Measurements from ENCODE around the gene ZNRF2.
A peak's percentile ranks its signal among the peaks of the same experiment; 100 is the strongest.
"Not testable (repeated sequence)": the region's sequence is repeated elsewhere in the genome, so short reads cannot be mapped to it uniquely, and the experiment has no call there.

Gene ZNRF2

DNA sequence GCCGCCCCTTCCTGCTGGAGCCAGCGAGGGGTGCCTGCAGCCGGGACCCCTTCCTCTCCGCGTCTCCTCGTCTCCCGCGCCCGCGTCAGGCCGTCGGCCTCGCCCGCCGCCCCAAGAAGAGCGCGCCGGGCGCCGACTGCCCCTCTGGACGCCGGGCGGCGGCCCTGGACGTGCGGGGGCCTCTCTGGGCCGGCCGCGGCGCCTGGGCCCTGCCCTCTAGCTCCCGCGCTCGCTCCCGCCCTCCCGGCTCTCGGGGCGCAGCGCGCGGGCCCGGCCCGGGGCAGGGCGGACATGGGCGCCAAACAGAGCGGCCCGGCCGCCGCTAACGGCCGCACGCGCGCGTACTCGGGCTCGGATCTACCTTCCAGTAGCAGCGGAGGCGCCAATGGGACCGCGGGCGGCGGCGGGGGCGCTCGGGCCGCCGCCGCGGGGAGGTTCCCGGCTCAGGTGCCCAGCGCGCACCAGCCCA, 704 bp downstream of the ZNRF2 start:
- TF ChIP-seq POLR2A (IDR thresholded peaks at IDR 0.05; ENCODE audit: extremely low read depth, insufficient read length) (no peak), MYC (IDR thresholded peaks at IDR 0.05; ENCODE audit: low read depth, low read length) (no peak)
- TF ChIP-seq, protein P1, sequence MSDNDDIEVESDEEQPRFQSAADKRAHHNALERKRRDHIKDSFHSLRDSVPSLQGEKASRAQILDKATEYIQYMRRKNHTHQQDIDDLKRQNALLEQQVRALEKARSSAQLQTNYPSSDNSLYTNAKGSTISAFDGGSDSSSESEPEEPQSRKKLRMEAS (IDR thresholded peaks at IDR 0.05; ENCODE audit: low read depth, low read length): no peak
- TF ChIP-seq, protein P2, sequence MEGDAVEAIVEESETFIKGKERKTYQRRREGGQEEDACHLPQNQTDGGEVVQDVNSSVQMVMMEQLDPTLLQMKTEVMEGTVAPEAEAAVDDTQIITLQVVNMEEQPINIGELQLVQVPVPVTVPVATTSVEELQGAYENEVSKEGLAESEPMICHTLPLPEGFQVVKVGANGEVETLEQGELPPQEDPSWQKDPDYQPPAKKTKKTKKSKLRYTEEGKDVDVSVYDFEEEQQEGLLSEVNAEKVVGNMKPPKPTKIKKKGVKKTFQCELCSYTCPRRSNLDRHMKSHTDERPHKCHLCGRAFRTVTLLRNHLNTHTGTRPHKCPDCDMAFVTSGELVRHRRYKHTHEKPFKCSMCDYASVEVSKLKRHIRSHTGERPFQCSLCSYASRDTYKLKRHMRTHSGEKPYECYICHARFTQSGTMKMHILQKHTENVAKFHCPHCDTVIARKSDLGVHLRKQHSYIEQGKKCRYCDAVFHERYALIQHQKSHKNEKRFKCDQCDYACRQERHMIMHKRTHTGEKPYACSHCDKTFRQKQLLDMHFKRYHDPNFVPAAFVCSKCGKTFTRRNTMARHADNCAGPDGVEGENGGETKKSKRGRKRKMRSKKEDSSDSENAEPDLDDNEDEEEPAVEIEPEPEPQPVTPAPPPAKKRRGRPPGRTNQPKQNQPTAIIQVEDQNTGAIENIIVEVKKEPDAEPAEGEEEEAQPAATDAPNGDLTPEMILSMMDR (IDR thresholded peaks at IDR 0.05; ENCODE audit: low read depth, low read length): no peak
- peak overlapping the region; percentile 72 for H3K4me3 ChIP-seq (ENCODE audit: low read depth, low read length)
- no peak for DNase-seq (ENCODE audit: low read depth)

DNA sequence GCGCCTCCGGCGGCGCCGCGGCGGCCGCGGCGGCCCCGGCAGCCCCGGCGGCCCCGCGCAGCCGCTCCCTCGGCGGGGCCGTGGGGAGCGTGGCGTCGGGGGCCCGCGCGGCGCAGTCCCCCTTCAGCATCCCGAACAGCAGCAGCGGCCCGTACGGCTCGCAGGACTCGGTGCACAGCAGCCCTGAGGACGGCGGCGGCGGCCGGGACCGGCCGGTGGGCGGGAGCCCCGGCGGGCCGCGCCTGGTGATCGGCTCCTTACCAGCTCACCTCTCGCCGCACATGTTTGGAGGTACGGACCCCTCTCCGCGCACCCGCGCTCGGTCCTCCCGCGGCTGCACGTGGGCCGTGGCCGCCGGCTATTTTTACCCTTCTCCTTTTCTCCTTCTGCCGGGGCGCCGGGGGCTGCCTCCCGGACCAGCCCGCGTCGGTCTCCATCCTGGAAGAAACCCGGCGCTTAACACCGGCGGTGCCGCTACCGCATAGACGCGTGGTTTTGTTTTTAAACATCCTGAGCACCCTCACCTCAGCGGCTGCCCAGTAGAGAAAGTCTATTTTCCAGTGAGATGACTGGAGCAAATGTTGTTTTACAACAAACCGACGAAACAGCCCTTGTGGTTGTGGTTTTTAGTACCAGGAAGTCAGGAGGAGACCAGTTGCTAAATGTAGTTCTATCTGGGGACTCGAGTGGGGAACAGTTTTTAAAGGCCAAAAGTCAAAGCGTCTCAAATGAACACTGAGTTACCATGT, 1.3 kb downstream of the ZNRF2 start:
- DNase-seq (ENCODE audit: low read depth): peak; percentile 97
- TF ChIP-seq MYC (IDR thresholded peaks at IDR 0.05; ENCODE audit: low read depth, low read length) (peak; percentile 82), POLR2A (IDR thresholded peaks at IDR 0.05; ENCODE audit: extremely low read depth, insufficient read length) (peak; percentile 68)
- TF ChIP-seq, protein P2 (IDR thresholded peaks at IDR 0.05; ENCODE audit: low read depth, low read length): no peak
- TF ChIP-seq, protein P1 (IDR thresholded peaks at IDR 0.05; ENCODE audit: low read depth, low read length): peak; percentile 65
- peak overlapping the region; percentile 72 for H3K4me3 ChIP-seq (ENCODE audit: low read depth, low read length)

DNA sequence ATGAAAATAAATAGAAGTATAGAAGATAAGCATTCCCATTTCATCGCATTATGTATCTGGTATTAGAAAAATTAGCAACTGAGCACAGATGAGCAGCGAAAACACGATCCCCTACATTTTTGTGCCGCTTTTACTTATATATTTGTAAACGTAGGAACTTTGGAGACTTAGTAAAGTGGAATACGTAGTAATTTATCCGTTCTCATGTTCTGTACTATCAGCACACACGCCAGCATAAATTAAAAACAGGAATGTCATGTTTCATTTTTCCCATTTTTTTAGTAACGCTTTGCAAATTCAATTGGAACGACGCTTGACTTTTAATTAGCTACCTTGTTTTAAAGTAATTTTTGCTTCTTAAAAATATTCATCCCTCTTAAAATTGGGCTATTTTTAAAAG, 2.4 kb downstream of the ZNRF2 start:
- no peak for DNase-seq (ENCODE audit: low read depth)
- peak overlapping the region; percentile 72 for H3K4me3 ChIP-seq (ENCODE audit: low read depth, low read length)
- TF ChIP-seq MYC (IDR thresholded peaks at IDR 0.05; ENCODE audit: low read depth, low read length) (no peak), POLR2A (IDR thresholded peaks at IDR 0.05; ENCODE audit: extremely low read depth, insufficient read length) (no peak)
- TF ChIP-seq, protein P1 (IDR thresholded peaks at IDR 0.05; ENCODE audit: low read depth, low read length): no peak
- TF ChIP-seq, protein P2 (IDR thresholded peaks at IDR 0.05; ENCODE audit: low read depth, low read length): no peak

DNA sequence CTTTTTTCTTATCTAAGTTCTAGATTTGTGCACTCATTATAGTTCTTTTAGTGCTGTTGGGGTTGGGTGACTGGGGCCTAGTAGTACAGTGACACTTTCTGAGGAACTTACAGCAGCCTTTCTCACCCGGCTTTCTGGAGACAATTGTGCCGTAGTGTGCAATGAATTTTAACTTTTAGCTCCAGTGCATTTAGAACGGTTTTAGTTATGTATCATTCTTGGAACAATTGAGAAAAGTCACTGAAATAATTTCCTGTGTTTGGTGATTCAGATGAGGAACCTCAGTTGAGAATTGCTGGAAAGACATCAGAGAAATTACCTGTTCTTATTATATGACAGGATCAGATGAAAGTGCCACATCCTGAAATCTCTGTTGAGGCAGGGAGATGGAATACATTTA, 3.2 kb downstream of the ZNRF2 start:
- DNase-seq (ENCODE audit: low read depth): peak; percentile 28
- H3K4me3 ChIP-seq (ENCODE audit: low read depth, low read length): peak overlapping the region; percentile 48

DNA sequence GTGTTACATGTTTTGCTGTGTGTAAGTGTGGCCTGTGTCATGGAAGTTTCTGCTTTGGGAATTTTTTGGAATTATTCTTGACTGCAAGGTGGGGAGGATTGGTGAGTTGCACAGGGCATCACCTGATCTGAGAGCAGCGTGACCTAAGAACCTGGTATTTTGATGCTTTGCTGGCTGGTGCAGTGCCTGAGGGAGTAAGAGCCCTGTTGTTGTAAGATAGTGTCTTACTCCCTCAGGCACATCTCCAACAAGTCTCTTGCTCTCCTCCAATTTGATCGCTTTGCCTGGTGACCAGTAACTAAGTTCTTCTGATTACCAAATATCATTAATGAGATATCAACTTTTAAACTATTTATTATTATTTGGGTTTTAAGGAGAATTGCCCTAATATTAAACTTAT, 5.2 kb downstream of the ZNRF2 start:
- not testable (repeated sequence) for DNase-seq (ENCODE audit: low read depth); H3K4me3 ChIP-seq (ENCODE audit: low read depth, low read length)

DNA sequence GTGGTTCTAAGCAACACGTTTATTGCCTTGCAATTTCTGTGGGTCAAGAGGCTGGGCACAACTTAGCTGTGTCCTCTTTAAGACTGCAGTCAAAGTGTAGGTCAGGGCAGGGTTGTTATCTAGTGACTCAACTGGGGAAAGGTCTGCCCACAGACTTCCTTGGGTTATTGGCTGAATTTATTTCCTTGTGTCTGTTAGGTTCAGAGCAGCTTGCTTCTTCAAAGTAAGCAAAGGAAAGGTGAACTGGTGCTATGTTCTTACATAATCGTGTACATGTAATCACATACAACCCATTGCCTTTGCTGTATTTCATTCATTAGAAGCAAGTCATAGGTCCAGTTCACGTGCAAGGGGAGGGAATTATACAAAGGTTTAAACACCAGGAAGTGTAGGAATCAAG, 5.9 kb downstream of the ZNRF2 start:
- DNase-seq (ENCODE audit: low read depth): peak; percentile 82

DNA sequence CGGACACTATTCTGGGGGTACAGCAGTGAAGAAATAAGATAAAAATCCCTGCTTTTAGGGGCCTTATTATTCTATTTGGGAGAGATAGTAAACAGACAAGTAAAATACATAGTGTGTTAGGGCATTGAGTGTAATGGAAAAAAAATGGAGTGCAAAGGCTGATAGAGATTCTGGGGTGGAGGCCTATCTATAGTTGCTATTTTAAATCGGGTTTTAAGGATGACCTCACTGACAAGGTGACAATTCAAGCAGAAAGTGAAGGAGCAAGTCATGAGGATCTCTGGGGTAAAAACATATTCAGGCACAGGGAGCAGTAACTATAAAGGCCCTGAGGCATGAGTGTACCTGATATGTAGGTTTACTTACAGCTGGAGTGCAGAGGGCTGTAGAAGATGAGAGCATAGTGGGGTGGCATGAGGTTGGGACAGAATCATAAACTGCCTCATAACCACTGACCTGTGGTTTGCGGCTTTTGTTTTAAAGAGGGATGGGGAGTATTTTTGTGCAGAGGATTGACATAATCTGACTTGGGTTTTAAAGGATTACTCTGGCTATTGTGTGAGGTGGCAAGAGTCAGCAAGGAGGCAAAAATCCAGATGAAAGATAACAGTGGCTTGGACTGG, 8.1 kb downstream of the ZNRF2 start:
- peak; percentile 72 for DNase-seq (ENCODE audit: low read depth)

More for the DNA sequence above, 5.9 kb downstream of the ZNRF2 start:
- peak overlapping the region; percentile 26 for H3K4me3 ChIP-seq (ENCODE audit: low read depth, low read length)

DNA sequence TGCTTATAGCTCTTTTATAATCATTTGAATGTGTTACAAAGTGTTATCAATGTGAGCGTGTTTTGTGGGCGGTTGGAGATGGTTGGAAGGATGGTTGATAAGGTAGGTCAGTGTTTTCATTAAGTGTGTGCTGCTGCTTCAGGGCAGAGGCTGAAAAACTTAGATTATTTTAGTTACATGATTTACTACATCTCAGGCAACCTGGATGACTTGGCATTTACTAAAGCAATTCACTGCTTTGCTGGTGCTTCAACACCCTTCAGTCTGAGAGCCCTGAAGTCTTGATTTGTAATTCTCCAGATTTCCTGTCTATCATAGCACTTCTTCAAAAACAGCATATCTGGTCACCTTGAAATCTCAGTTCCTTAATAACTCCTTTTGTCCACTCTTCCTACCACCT, 11.9 kb downstream of the ZNRF2 start:
- not testable (repeated sequence) for DNase-seq (ENCODE audit: low read depth); H3K4me3 ChIP-seq (ENCODE audit: low read depth, low read length)

More for the DNA sequence above, 8.1 kb downstream of the ZNRF2 start:
- not testable (repeated sequence) for H3K4me3 ChIP-seq (ENCODE audit: low read depth, low read length)

DNA sequence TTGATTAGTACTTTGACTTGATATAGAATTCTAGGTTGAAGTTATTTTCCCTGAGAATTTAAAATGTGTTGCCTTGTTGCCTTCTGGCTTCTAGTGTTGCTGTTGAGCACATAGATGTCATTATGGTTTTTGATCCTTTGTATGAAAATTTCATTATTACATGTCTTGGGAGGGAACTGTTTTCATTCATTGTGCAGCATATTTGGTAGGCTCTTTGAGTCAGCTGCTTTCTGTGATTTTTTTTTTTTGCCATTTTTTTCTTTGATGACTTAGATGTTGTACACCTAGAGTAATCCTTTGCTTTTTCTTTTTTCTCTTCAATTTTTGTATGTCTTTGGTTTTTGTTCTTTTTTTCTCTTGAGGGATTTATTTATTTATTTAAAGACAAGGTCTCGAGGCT, 13.1 kb downstream of the ZNRF2 start:
- DNase-seq (ENCODE audit: low read depth): not testable (repeated sequence)

DNA sequence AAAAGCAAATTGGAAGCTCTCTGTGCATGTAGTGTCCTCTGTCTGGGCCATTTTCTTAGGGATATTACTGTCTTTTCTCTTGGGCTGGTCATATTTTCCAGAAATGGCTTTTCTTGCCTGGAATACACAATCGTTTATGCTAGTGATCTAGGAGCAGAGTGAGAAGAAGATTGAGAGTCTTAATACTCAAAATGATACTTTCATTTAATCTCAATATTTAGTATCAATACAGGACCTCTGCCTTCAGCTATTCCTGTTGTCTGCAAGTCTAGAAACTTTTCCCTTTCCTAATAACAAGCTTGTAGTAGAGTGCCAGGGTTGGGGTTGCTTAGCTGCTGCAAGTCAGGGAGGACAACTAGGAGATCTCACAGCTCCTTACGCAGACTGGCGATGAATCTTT, 14.0 kb downstream of the ZNRF2 start:
- not testable (repeated sequence) for DNase-seq (ENCODE audit: low read depth); H3K4me3 ChIP-seq (ENCODE audit: low read depth, low read length)

More for the DNA sequence above, 13.1 kb downstream of the ZNRF2 start:
- H3K4me3 ChIP-seq (ENCODE audit: low read depth, low read length): not testable (repeated sequence)
